Mesothelial cell of epicardium (in vitro differentiated cells): Measurements from ENCODE around the gene GIN1. TPM values are rescaled to one million over a fixed set of nuclear protein-coding genes. Genes with fewer than 3 reads are reported as not detected.
A peak's percentile ranks its signal among the peaks of the same experiment; 100 is the strongest.

ENCODE experiments used
- DNase-seq, 2 experiments: peaks; one replicate each; pipeline ENCODE4 v3.0.0; 2021; ENCODE audit warnings: low spot score in 2 of 2; ENCODE audit not compliant: unreplicated experiment in 2 of 2
- H3K27ac Mint-ChIP-seq: 2 replicates; pipeline ENCODE4 v1.8.0; 2021; ENCODE audit warnings: mixed read lengths
- H3K27me3 Mint-ChIP-seq: 2 replicates; pipeline ENCODE4 v1.8.0; 2021; ENCODE audit warnings: low read depth, mixed read lengths
- H3K36me3 Mint-ChIP-seq: 2 replicates; pipeline ENCODE4 v1.8.0; 2021; ENCODE audit warnings: mixed read lengths
- H3K4me1 Mint-ChIP-seq: 2 replicates; pipeline ENCODE4 v1.8.0; 2021; ENCODE audit warnings: mixed read lengths
- H3K4me3 Mint-ChIP-seq: 2 replicates; pipeline ENCODE4 v1.8.0; 2021; ENCODE audit warnings: mild to moderate bottlenecking, moderate library complexity, mixed read lengths
- H3K9me3 Mint-ChIP-seq: 2 replicates; pipeline ENCODE4 v1.8.0; 2021; ENCODE audit warnings: mixed read lengths
- total RNA-seq: library from RNA; stranded (reverse); gene quantifications from 3 replicates; pipeline ENCODE4 v1.2.1, GENCODE V29; 2021
- TF ChIP-seq, protein P1 (sequence below): fragments of 200-600 bp; sonication (generic); IDR thresholded peaks from one replicate; pipeline ENCODE4 v1.5.0; 2021; ENCODE audit warnings: antibody characterized with exemption; ENCODE audit not compliant: unreplicated experiment

The GIN1 gene
- total RNA-seq, 1 donor from 2014 or later: 5.2 TPM

DNA sequence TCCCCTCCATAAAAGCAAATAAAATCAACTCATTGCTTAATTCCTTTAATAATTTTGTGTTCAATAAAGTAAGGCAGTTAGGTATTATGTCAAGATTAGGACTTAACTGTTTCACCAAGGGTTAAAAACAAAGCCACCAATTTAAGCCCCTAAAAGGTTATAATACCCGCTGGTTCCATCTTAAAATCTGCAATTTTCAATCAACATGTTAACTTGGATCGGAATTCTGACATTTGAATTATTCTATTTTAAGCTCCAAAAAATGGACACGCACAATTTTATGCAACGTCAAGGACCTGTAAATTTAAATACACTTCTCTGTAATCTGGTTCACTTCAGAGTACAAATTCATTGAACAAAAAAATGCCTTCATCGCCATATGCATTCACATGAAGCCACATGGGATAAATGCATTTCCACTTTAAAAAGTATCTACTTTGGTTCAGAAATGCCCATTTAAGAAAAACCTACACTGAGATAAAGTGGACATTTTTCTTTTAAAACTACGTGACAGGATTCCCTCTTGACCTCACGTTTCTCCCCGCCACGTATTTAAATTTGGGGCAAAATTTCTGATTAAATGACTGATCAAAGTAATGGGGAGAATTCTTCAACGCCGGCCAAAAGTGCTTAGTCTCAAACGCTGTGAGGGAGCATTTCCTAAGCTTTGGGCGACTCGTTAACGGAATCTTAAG, 721 bp downstream of the GIN1 start:
- TF ChIP-seq, protein P1, sequence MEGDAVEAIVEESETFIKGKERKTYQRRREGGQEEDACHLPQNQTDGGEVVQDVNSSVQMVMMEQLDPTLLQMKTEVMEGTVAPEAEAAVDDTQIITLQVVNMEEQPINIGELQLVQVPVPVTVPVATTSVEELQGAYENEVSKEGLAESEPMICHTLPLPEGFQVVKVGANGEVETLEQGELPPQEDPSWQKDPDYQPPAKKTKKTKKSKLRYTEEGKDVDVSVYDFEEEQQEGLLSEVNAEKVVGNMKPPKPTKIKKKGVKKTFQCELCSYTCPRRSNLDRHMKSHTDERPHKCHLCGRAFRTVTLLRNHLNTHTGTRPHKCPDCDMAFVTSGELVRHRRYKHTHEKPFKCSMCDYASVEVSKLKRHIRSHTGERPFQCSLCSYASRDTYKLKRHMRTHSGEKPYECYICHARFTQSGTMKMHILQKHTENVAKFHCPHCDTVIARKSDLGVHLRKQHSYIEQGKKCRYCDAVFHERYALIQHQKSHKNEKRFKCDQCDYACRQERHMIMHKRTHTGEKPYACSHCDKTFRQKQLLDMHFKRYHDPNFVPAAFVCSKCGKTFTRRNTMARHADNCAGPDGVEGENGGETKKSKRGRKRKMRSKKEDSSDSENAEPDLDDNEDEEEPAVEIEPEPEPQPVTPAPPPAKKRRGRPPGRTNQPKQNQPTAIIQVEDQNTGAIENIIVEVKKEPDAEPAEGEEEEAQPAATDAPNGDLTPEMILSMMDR: no peak
- DNase-seq: no peak
- Mint-ChIP-seq H3K9me3 (no peaks in the 10 kb centered on the region), H3K4me3 (peak overlapping the region; percentile 97), H3K27me3 (no peaks in the 10 kb centered on the region), H3K27ac (peak overlapping the region; percentile 100), H3K4me1 (peaks cover 33% of the 10 kb centered on the region), H3K36me3 (peaks cover 3% of the 10 kb centered on the region)

GRCh38 chr5:103117471-103117991, 2.4 kb downstream of the GIN1 start:
- TF ChIP-seq, protein P1: no peak
- Mint-ChIP-seq H3K36me3 (no peaks in the 10 kb centered on the region), H3K9me3 (no peaks in the 10 kb centered on the region), H3K4me3 (no peak overlapping the region), H3K27me3 (no peaks in the 10 kb centered on the region), H3K27ac (no peak overlapping the region), H3K4me1 (peaks cover 30% of the 10 kb centered on the region)
- no peak for DNase-seq

DNA sequence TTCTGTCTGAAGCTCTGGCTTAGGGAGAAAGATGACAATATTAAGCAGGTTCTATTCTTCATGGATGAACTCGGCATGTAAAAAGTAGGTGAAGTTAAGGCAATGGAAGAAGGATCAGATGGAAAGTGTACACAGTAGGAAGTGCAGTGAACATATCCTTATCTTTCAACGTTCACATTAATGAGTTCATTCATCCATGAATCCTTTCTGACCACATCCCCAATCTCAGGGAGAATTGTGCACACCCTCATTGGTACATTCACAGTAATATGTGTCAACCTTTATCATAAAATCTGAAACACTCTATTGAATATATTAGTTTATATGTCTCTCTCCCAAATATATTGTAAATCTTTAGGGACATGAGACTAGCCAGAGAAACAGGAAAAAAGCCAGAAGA, 5.5 kb downstream of the GIN1 start:
- H3K4me1 Mint-ChIP-seq: peaks cover 13% of the 10 kb centered on the region
- no peaks in the 10 kb centered on the region for H3K27me3 Mint-ChIP-seq
- peaks cover 3% of the 10 kb centered on the region for H3K36me3 Mint-ChIP-seq
- H3K4me3 Mint-ChIP-seq: no peak overlapping the region
- TF ChIP-seq, protein P1: no peak
- peaks cover 8% of the 10 kb centered on the region for H3K9me3 Mint-ChIP-seq
- no peak overlapping the region for H3K27ac Mint-ChIP-seq
- no peak for DNase-seq

- Mint-ChIP-seq H3K4me1 (peaks cover 2% of the 10 kb centered on the region), H3K27me3 (no peaks in the 10 kb centered on the region), H3K4me3 (no peak overlapping the region), H3K36me3 (peaks cover 3% of the 10 kb centered on the region), H3K9me3 (peaks cover 8% of the 10 kb centered on the region), H3K27ac (no peak overlapping the region)
- no peak for DNase-seq
- TF ChIP-seq, protein P1: no peak
Measured at GRCh38 chr5:103112910-103113309, 7.0 kb downstream of the GIN1 start.

DNA sequence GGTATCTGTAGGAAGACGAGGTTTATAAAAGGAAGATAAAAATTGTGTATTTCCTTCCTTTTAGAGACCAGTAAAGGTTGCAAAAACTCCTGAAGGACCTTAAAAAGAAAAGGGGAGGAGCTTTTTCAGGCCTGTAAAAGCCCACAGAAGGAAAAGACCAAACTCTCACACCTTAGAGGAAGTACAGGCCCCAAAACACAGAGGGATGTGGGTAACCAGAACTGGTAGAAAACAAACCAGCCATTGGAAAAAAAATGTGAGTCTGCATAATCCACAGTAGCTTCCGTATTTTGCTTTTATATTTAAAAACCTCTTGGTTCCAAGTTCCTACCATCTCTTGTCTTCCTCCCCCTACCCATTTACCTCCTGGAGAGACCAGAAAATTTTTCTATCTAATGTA, 8.5 kb downstream of the GIN1 start:
- Mint-ChIP-seq H3K27me3 (no peaks in the 10 kb centered on the region), H3K4me1 (peaks cover 2% of the 10 kb centered on the region), H3K9me3 (peaks cover 8% of the 10 kb centered on the region), H3K36me3 (peaks cover 3% of the 10 kb centered on the region), H3K27ac (no peak overlapping the region), H3K4me3 (no peak overlapping the region)
- no peak for DNase-seq
- TF ChIP-seq, protein P1: no peak
